HepG2 (cell line): ENCODE data around the gene CXCL9. TPM values are rescaled to one million over a fixed set of nuclear protein-coding genes. Genes with fewer than 3 reads are reported as not detected.
"Not testable (repeated sequence)": the region's sequence is repeated elsewhere in the genome, so short reads cannot be mapped to it uniquely, and the experiment has no call there.

Experiments
- ATAC-seq: fragments of 200-7000 bp; cut with Tn5 transposase; 3 replicates; pipeline ENCODE4 v1.9.1; 2020; ENCODE audit warnings: mild to moderate bottlenecking, moderate library complexity
- BruUV-seq: library from RNA; stranded (reverse); fragments of 400-500 nt; replicated peaks from 2 replicates; lab custom pipeline; 2021; lab: Mats Ljungman, UMichigan
- CTCF ChIA-PET: fragments of 300-600 bp; formaldehyde crosslinking; extraction: SDS; loops from one replicate; lab custom pipeline; 2021; ENCODE audit warnings: low total read pairs, inconsistent platforms, low intra/inter-chr PET ratio; lab: Yijun Ruan, JAX
- POLR2A ChIA-PET: fragments of 350-600 bp; sonication (Branson Sonifier 250); formaldehyde crosslinking; loops from one replicate; lab custom pipeline; 2020; ENCODE audit warnings: antibody characterized with exemption, inconsistent platforms; lab: Yijun Ruan, JAX
- DNase-seq: peaks from one replicate; pipeline ENCODE4 v3.0.0-alpha.2; 2015; ENCODE audit warnings: low spot score
- FAIRE-seq: peaks from 3 replicates; lab custom pipeline; 2011; peaks lifted over from hg19 to GRCh38; lab: Jason Lieb, UNC
- H2AFZ ChIP-seq: one replicate; pipeline ENCODE4 v1.6.1; 2011; ENCODE audit warnings: low read length, inconsistent platforms
- H3K27ac ChIP-seq: fragments of 300-600 bp; 3 replicates; pipeline ENCODE4 v1.8.0; 2011; ENCODE audit warnings: mixed run types, mild to moderate bottlenecking, mixed read lengths, low read length, inconsistent platforms; ENCODE audit not compliant: insufficient read depth; ENCODE audit errors: extremely low read length
- H3K27me3 ChIP-seq, 2 experiments: fragments of 200-600 bp in 1 of 2; 2 replicates in 1 of 2; 3 replicates in 1 of 2; pipeline versions ENCODE4 v1.6.0 to v1.8.0; 2011; ENCODE audit warnings: low read length in 2 of 2, mild to moderate bottlenecking in 2 of 2, moderate library complexity in 2 of 2, inconsistent platforms in 1 of 2; ENCODE audit not compliant: insufficient read depth in 2 of 2, control insufficient read depth in 1 of 2
- H3K36me3 ChIP-seq, 2 experiments: fragments of 200-600 bp in 1 of 2; replicated peaks in 1 of 2; 2 replicates in 1 of 2; 3 replicates in 1 of 2; pipeline versions ENCODE4 v1.5.1 to v1.8.0; 2011; ENCODE audit warnings: low read length in 2 of 2, inconsistent platforms in 1 of 2; ENCODE audit not compliant: insufficient read depth in 2 of 2, control insufficient read depth in 1 of 2
- H3K4me1 ChIP-seq: 2 replicates; pipeline ENCODE4 v1.5.1; 2012; ENCODE audit warnings: low read length, inconsistent platforms; ENCODE audit not compliant: insufficient read depth
- H3K4me2 ChIP-seq: 2 replicates; pipeline ENCODE4 v1.6.0; 2011; ENCODE audit warnings: low read depth, low read length, inconsistent platforms
- H3K4me3 ChIP-seq, 3 experiments: fragments of 200-600 bp in 1 of 3; sonication (generic), shearing (Covaris generic) in 1 of 3; replicated peaks in 1 of 3; 2 replicates each; pipeline ENCODE4 v1.5.1; 2011 to 2016; ENCODE audit warnings: low read length in 3 of 3, inconsistent platforms in 2 of 3, low read depth in 2 of 3, mild to moderate bottlenecking in 2 of 3, control low read depth in 1 of 3, mixed read lengths in 1 of 3; ENCODE audit not compliant: insufficient read depth in 1 of 3
- H3K79me2 ChIP-seq: one replicate; pipeline ENCODE4 v1.6.1; 2011; ENCODE audit warnings: low read length, inconsistent platforms; ENCODE audit not compliant: insufficient read depth
- H3K9ac ChIP-seq: 2 replicates; pipeline ENCODE4 v1.6.0; 2011; ENCODE audit warnings: mild to moderate bottlenecking, low read depth, low read length, inconsistent platforms; ENCODE audit not compliant: insufficient read depth
- H3K9me3 ChIP-seq: 2 replicates; pipeline ENCODE4 v1.5.1; 2012; ENCODE audit warnings: mild to moderate bottlenecking, low read length
- H4K20me1 ChIP-seq: 2 replicates; pipeline ENCODE4 v1.6.0; 2011; ENCODE audit warnings: inconsistent platforms, mild to moderate bottlenecking, low read length, moderate library complexity; ENCODE audit not compliant: insufficient read depth
- BHLHE40 ChIP-seq: IDR thresholded peaks from 2 replicates; pipeline ENCODE4 v1.6.1; 2011; ENCODE audit warnings: low read length, improper control_type of control experiment
- HES4 ChIP-seq: sonication (generic); formaldehyde crosslinking; IDR thresholded peaks from 2 replicates; pipeline ENCODE4 v1.9.0; 2021; ENCODE audit warnings: mild to moderate bottlenecking, missing genetic modification reagents, borderline replicate concordance
- MTF2 ChIP-seq: sonication (generic); formaldehyde crosslinking; IDR thresholded peaks from 2 replicates; pipeline ENCODE4 v1.5.0; 2020; ENCODE audit warnings: missing genetic modification reagents, borderline replicate concordance
- NFKB2 ChIP-seq: sonication (generic); formaldehyde crosslinking; IDR thresholded peaks from 2 replicates; pipeline ENCODE4 v1.4.0; 2020; ENCODE audit warnings: missing genetic modification reagents, borderline replicate concordance
- SOX13 ChIP-seq, 3 experiments: fragments of 450-650 bp in 1 of 3; sonication (generic) in 1 of 3; formaldehyde crosslinking in 1 of 3; IDR thresholded peaks in 2 of 3; conservative IDR thresholded peaks in 1 of 3; 2 replicates each; pipeline versions ENCODE4 v1.5.0 to v1.6.1; 2016 to 2020; ENCODE audit warnings: antibody characterized with exemption in 1 of 3, mild to moderate bottlenecking in 1 of 3, missing compliant biosample characterization in 1 of 3, missing genetic modification reagents in 1 of 3, moderate library complexity in 1 of 3
- SOX5 ChIP-seq: IDR thresholded peaks from 2 replicates; pipeline ENCODE4 v1.6.1; 2016; ENCODE audit warnings: borderline replicate concordance
- SOX6 ChIP-seq, 2 experiments: fragments of 450-650 bp in 1 of 2; sonication (generic) in 1 of 2; formaldehyde crosslinking in 1 of 2; IDR thresholded peaks; 2 replicates each; pipeline versions ENCODE4 v1.4.0 to v1.6.1; 2017 to 2020; ENCODE audit warnings: antibody characterized with exemption in 1 of 2, mild to moderate bottlenecking in 1 of 2, missing genetic modification reagents in 1 of 2
- WGBS: methylation state at CpG from one replicate; pipeline ENCODE4 v1.1.6; 2017; ENCODE audit warnings: low lambda C conversion rate; 5-methylcytosine and 5-hydroxymethylcytosine counted together
- in situ Hi-C: cut with HindIII; loops from 2 replicates; pipeline ENCODE4 v1.10.0; 2017; ENCODE audit warnings: low pct_unique_long_range_greater_than_20kb; ENCODE audit not compliant: extremely low pct_ligation_motif_present
- intact Hi-C: fragments of 100-400 bp; cut with micrococcal nuclease; formaldehyde crosslinking; loops from one replicate; pipeline ENCODE4 v1.10.0; 2022; ENCODE audit not compliant: unreplicated experiment
- polyA plus RNA-seq, 8 experiments: library from polyadenylated mRNA; depleted of rRNA in 3 of 8; stranded (reverse) in 7 of 8; unstranded in 1 of 8; fragments of >200 nt; fragmentation: Illumina TruSeq in 4 of 8; extraction: Trizol in 4 of 8; gene quantifications; 2 replicates each; pipeline versions ENCODE4 v1.2.1 to v1.2.3, GENCODE V29; 2011 to 2016; ENCODE audit warnings: low read depth in 4 of 8, missing spikeins in 1 of 8, mixed read lengths in 1 of 8; ENCODE audit not compliant: insufficient read depth in 1 of 8
- total RNA-seq, 5 experiments: library from RNA; depleted of rRNA; stranded (reverse); fragments of >200 nt; fragmentation: Illumina TruSeq; extraction: Trizol; gene quantifications; 2 replicates each; pipeline ENCODE4 v1.2.3, GENCODE V29; 2016; ENCODE audit warnings: low read depth in 1 of 5

CXCL9 gene
- total and polyA plus RNA-seq, 2 of the 13 experiments (the other 11 are each of a cell fraction or from before 2014, with no cell fraction given), result not detected

GRCh38 chr4:76053730-76054129 lies 46.4 kb upstream of the CXCL9 start:
- no peak overlapping the region for H3K4me2 ChIP-seq
- no peak overlapping the region for H3K4me3 ChIP-seq
- no peaks in the 10 kb centered on the region for H4K20me1 ChIP-seq
- ATAC-seq, result no peak
- POLR2A ChIA-PET, result no interaction called here
- H3K4me1 ChIP-seq, result peaks cover 11% of the 10 kb centered on the region
- in situ Hi-C loops (no loop called here), intact Hi-C loops (no loop called here)
- H3K36me3 ChIP-seq, result no peaks in the 10 kb centered on the region
- CTCF ChIA-PET, result no interaction called here
- H3K9ac ChIP-seq, result no peak overlapping the region
- no peak overlapping the region for H3K27ac ChIP-seq
- H3K79me2 ChIP-seq, result no peaks in the 10 kb centered on the region
- WGBS, result 1% methylated on average over 4 of the region's 4 CpGs
- no peak for FAIRE-seq
- H3K27me3 ChIP-seq, result no peaks in the 10 kb centered on the region
- TF ChIP-seq MTF2 (CRISPR knock-in tag), result no peak
- no peak for TF ChIP-seq NFKB2 (CRISPR knock-in tag)
- TF ChIP-seq BHLHE40, result peak; percentile 85
- TF ChIP-seq SOX13 (IDR thresholded peaks at IDR 0.05), result no peak
- TF ChIP-seq SOX13 (CRISPR knock-in tag; conservative IDR thresholded peaks at IDR 0.05 in 1 of 2, IDR thresholded peaks at IDR 0.05 in 1 of 2), result peak in 1 of 2 experiments; percentile 64; a peak in 1 of 4 replicates
- peak; percentile 59 for TF ChIP-seq SOX5 (CRISPR knock-in tag)
- no peak for TF ChIP-seq SOX6 (IDR thresholded peaks at IDR 0.05)
- 0 out of 2 replicates have a peak, but pooled peaks have one; percentile 18 for TF ChIP-seq SOX6 (CRISPR knock-in tag; IDR thresholded peaks at IDR 0.05)
- TF ChIP-seq HES4 (CRISPR knock-in tag), result no peak
- TF ChIP-seq, all 625 proteins: peak for 4
- no peak overlapping the region for H2AFZ ChIP-seq
- no peaks in the 10 kb centered on the region for H3K9me3 ChIP-seq
- BruUV-seq, result no TSS peak
- peak; percentile 35 for DNase-seq

GRCh38 chr4:76050560-76051050 lies 43.3 kb upstream of the CXCL9 start:
- H3K9me3 ChIP-seq, in situ Hi-C loops, DNase-seq, H3K79me2 ChIP-seq, H3K36me3 ChIP-seq, ATAC-seq, H3K4me1 ChIP-seq, H3K27ac ChIP-seq, H2AFZ ChIP-seq, H4K20me1 ChIP-seq, H3K4me3 ChIP-seq, BruUV-seq, FAIRE-seq, POLR2A ChIA-PET, CTCF ChIA-PET, H3K9ac ChIP-seq, H3K27me3 ChIP-seq, intact Hi-C loops, H3K4me2 ChIP-seq: not testable (repeated sequence)
- no CpG with 5 or more reads among the region's 27 CpGs for WGBS

GRCh38 chr4:76049860-76050416 lies 42.6 kb upstream of the CXCL9 start:
- H3K4me1 ChIP-seq, BruUV-seq, H3K9me3 ChIP-seq, H3K79me2 ChIP-seq, H3K4me3 ChIP-seq, H3K36me3 ChIP-seq, ATAC-seq, FAIRE-seq, H2AFZ ChIP-seq, H4K20me1 ChIP-seq, CTCF ChIA-PET, in situ Hi-C loops, POLR2A ChIA-PET, H3K9ac ChIP-seq, H3K27me3 ChIP-seq, H3K4me2 ChIP-seq, intact Hi-C loops, H3K27ac ChIP-seq, DNase-seq: not testable (repeated sequence)
- 72% methylated on average over 11 of the region's 17 CpGs for WGBS
